K562 treated with DMSO at 1 percent for 48 hours (cell line): ENCODE measurements around the gene MATCAP1. TPM values are rescaled to one million over a fixed set of nuclear protein-coding genes. Genes with fewer than 3 reads are reported as not detected.

Experiments
- total RNA-seq: library from RNA; unstranded; fragments of 300-600 nt; gene quantifications from 2 replicates; pipeline ENCODE4 v1.2.3, GENCODE V29; 2022; ENCODE audit warnings: low replicate concordance; ENCODE audit errors: extremely low read depth

The MATCAP1 gene
- total RNA-seq = not detected in 2 replicates

DNA sequence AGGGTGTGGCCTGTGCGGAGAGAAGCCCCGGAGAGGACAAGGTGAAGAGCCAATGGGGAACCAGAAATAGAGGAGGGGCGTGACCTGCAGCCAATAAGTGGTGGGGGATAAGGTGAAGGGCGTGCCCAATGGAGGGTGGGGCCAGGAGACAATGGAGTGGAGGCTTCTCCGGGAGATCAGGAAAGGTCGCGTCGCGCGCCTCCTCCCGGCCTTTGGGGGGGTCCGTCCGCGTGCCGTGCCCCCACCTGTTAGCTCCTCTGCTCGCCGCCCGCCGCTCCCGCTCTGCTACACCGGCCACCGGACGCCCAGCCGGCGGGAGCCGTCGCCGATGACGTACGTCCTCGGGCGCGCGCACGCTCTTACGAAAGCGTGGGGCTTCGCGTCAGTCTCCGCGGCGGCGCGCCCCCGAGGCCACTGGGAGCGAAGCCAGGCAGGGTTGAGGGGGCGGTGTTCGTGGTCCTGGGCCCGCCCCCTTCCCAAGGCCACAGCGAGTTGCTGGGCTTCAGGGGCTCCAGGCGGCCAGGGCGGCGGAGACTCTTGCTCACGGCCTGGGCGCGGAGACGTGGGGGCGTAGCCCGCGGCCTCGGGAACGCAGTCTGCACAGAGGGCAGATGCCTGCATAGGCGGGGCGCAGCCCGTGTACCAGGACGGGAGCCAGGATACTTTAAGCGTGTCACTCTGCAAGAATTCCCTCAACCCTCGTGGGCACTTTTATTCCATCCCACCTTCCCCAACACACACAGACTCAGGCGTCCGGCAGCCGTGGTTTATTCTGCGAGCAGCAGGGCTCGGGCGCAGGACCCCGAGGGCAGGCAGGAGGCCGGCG, at the start of gene MATCAP1:
Gene MATCAP1, minus strand, starts transcription at position 337 of the 826 bp plus-strand sequence. CDS start 3,353 bp downstream, outside the sequence.

DNA sequence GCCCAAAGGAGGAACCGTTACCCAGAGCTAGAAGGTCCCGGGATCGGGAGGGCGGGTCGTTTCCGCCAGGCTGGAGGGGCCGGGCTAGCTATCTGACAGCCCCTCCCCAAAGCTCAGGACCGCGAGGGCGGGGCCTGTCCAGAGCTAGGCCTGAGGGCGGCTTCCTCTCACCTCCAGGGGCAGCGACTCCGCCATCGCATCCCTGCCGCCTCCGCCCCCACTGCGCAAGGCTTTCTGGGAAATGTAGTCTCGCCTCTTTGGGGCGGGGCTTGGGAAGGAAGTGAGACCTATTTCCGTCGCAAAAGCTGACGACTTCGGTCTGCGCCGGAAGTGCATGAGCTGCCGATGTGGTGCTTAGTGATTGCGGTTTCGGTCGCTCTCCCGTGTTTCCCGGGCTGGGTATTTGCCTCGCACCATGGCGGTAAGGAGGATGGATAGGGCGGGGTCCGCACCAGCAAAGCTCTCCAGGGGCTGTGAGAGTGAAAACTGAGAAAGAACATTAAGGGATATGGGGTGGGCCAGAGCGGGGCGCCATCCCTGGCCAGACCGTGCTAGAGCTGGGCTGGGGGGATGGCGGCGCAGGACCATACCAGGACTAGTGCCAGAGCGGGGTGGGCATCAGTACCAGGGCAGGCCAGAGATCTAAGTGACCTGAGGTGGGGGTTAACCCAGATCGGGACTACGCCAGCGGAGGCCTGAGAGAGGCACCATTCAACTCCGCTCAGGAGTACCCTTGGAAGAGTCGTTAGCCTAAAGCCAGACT, 43.2 kb upstream of the MATCAP1 start, which contains the start of gene TMEM208:
Gene TMEM208, plus strand, starts transcription at position 327 of the 763 bp plus-strand sequence. Its CDS starts 89 bp downstream, at position 416.

DNA sequence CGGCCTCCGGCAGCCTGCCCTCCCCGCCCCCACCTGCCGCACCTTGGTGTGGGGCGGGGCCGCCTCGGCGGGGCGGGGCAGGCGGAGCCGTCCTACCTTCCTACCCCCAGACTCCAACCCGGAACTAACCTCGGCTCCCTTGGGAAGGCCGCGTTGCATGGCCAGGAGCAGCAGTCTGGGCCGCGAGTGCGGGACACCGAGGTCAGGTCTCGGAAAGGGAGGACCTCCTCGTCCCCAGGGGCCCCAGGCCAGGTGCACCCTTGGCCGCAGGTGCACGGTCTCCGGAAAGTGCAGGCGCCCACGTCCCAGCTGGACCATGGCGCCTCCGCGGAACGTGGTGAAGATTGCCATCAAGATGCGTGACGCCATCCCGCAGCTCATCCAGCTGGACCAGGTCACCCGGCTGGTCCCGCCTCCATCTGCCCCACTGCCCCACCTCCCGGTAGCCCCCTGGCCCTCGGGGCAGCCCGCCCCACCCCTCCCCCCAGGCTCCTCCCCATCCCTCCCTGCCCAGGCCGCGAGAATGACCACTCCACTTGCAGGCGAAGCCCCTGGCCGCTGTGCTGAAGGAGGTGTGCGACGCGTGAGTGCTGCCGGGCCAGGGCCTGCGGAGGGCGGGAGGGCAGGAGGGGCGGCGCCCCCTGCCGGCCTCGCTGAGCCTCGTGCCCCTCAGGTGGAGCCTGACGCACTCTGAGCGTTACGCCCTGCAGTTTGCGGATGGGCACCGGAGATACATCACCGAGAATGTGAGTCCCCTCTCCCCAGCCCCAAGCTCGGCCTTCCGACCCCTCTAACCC, 15.4 kb upstream of the MATCAP1 start, which contains the start of gene ELMO3:
Gene ELMO3, plus strand, starts transcription at position 121 of the 797 bp plus-strand sequence. Its CDS starts 196 bp downstream, at position 317.

DNA sequence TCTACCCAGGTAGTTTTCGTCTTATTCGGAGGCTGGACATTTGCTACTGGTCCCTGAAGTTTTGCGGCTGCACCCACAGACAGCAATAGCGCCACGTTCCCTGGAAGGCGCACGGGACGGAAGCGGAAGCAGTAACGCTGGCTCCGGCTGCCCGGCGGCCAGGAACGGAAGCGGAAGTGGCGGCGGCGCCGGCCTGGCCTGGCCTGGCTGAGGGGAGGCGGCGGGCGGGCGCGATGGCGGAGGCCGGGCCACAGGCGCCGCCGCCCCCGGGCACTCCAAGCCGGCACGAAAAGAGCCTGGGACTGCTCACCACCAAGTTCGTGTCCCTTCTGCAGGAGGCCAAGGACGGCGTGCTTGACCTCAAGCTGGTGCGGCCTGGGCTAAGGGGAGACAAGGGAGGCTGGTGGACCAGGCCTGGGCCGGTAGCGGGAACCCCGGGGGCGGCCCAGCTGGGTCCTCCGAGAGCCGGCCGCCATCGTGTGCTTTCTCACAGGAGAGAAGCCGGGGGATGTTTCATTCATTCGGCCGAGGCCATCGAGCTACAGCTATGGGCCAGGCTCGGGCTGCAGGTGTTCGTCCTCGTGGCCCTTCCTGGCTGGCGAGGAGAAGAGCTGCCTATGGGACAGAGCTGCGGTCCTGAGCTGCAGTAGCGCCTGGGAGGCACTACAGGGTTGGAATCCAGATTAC, 8.4 kb upstream of the MATCAP1 start, which contains the start of gene E2F4:
Gene E2F4, plus strand, starts transcription at position 161 of the 687 bp plus-strand sequence. Its CDS starts 73 bp downstream, at position 234.

DNA sequence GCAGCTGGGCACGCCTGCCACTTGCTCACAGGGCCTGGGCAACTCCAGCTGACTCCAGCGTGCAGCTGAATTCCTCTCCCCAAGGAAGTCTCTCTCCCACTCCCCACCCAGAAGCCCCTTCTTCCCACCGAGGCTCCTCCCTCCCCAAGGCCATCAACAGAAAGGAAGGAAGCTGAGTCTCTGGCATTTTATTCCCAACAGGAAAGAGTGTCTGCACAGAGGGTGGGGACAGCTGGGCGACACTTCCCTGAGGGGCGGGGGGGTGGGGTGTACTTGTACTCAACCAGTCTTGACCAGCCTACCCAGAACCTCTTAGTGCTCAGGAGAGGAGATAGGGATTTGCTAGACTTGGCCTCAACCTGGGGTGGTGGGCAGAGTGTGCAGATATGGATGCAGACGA, 6.3 kb upstream of the MATCAP1 start, which contains the start of gene EXOC3L1:
Gene EXOC3L1, minus strand, starts transcription at position 96 of the 400 bp plus-strand sequence. CDS start 460 bp downstream, outside the sequence.

DNA sequence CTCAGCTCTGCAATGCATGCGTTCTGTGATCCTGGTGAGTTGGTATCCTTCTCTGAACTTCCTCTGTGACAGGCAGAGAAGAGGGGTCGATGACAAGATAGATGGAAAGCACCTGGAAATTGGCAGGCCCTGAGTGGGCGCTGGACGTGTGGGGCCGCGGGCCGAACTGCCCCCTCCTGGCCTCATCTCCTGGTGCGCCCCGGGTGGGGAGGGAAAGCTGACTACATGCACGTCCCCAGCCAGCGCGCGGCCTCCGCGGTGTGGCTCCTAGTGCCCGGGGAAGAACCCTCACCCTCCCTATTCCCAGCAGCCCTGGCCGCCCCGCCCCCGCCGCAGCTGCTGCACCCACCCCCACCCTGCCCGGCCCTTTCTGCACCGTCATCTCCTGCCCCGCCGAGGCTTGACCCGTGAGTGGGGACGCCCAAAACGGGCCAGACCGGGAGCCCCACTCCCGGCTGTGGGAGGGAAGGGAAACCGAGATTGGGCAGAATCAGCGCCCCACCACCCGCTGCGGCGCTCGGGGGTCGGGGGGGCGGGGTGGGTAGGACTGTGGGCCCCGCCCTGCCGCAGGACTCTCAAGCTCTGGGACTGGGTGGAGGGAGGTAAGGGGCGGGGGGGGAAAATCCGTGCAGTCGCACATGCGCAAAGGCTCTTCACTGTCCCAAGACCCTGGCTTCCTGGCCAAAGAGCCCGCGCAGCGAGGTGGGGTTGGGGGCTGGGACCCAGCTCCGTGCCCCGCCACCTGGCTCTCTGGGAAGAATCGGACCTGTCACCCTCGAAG, 13.4 kb downstream of the MATCAP1 start, which contains the start of gene NOL3:
Gene NOL3, plus strand, starts transcription at position 371 of the 781 bp plus-strand sequence.

DNA sequence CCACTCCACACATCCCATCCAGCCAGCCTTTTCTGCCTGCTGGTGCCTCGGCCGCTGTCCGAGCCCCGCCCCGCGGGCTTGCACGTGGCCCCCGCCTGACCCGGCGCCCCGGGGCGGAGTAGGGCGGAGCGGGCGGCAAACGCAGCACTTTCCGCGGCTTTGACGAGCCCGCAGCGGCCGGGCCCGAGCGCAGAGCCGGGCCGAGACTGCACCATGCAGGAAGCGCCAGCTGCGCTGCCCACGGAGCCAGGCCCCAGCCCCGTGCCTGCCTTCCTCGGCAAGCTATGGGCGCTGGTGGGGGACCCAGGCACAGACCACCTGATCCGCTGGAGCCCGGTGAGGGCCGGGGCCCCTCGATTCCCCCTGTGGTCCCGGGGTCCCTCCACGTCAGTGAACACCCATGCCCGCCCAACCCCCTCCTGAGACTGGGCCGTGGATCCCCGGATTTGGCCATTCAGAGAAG, 19.1 kb downstream of the MATCAP1 start, which contains the start of gene HSF4:
Gene HSF4, plus strand, starts transcription at position 147 of the 463 bp plus-strand sequence. Its CDS starts 67 bp downstream, at position 214.

DNA sequence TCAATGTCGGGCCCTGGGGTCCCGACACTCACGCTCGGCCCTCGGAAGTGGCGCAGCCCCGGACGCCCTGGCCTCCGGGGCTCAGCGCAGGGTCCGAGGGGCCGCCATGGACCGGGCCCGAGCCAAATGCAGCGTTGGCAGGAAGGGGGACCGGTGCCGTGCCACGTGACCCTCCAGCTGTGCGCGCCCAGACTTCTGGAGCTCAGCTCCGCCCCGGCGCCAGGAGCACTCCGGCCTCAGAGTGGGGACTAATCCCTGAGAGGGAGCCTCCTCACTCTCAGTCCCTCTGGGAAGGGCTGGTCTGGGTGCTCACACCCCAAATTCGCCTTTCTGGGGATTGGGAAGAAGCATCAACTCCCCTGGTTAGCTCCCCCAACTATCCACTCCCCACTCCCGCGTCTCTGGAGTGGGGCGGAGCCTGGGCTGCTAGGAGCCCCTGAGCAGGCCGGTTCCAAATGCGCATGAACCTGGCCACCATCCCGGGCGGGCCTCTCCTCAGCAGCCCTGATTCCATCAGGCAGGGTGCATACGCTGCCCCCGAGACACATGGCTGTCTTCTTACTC, 32.8 kb downstream of the MATCAP1 start, which contains the start of gene B3GNT9:
Gene B3GNT9, minus strand, starts transcription at position 166 of the 564 bp plus-strand sequence. CDS start 513 bp downstream, outside the sequence.

Other genes with a start within 250 kb of the MATCAP1 start
- not detected in 2 replicates for gene CIAO2B, start 249.6 kb downstream of the MATCAP1 start, total RNA-seq
- gene CES2, start 248.4 kb downstream of the MATCAP1 start, total RNA-seq = not detected in 2 replicates
- not detected in 2 replicates for gene CES3, start 222.7 kb downstream of the MATCAP1 start, total RNA-seq
- not detected in 2 replicates for gene CES4A, start 195.4 kb downstream of the MATCAP1 start, total RNA-seq
- 506 TPM in 1 of 2 replicates, not detected in the other for gene CBFB, start 154.8 kb downstream of the MATCAP1 start, total RNA-seq
- not detected in 2 replicates for gene PHAF1, start 74.0 kb downstream of the MATCAP1 start, total RNA-seq
- gene B3GNT9, start 33.0 kb downstream of the MATCAP1 start, total RNA-seq = not detected in 2 replicates
- not detected in 2 replicates for gene TRADD, start 24.1 kb downstream of the MATCAP1 start, total RNA-seq
- not detected in 2 replicates for gene FBXL8, start 24.0 kb downstream of the MATCAP1 start, total RNA-seq
- gene HSF4, start 19.2 kb downstream of the MATCAP1 start, total RNA-seq = not detected in 2 replicates
- gene NOL3, start 13.4 kb downstream of the MATCAP1 start, total RNA-seq = not detected in 2 replicates
- gene EXOC3L1, start 6.2 kb upstream of the MATCAP1 start, total RNA-seq = not detected in 2 replicates
- not detected in 2 replicates for gene E2F4, start 8.2 kb upstream of the MATCAP1 start, total RNA-seq
- gene ELMO3, start 15.2 kb upstream of the MATCAP1 start, total RNA-seq = not detected in 2 replicates
- gene TMEM208, start 43.2 kb upstream of the MATCAP1 start, total RNA-seq = not detected in 2 replicates
- gene FHOD1, start 63.5 kb upstream of the MATCAP1 start, total RNA-seq = not detected in 2 replicates
- not detected in 2 replicates for gene SLC9A5, start 65.0 kb upstream of the MATCAP1 start, total RNA-seq
- gene PLEKHG4, start 95.6 kb upstream of the MATCAP1 start, total RNA-seq = not detected in 2 replicates
- not detected in 2 replicates for gene KCTD19, start 142.8 kb upstream of the MATCAP1 start, total RNA-seq
- gene LRRC36, start 142.9 kb upstream of the MATCAP1 start, total RNA-seq = not detected in 2 replicates
- not detected in 2 replicates for gene TPPP3, start 209.5 kb upstream of the MATCAP1 start, total RNA-seq
- not detected in 2 replicates for gene ZDHHC1, start 232.5 kb upstream of the MATCAP1 start, total RNA-seq
- not detected in 2 replicates for gene HSD11B2, start 247.2 kb upstream of the MATCAP1 start, total RNA-seq